GM23338 (cell line): ENCODE data around the gene DGKB. TPM values are rescaled to one million over a fixed set of nuclear protein-coding genes. Genes with fewer than 3 reads are reported as not detected.

Experiments
- ATAC-seq: fragments of 200-7000 bp; cut with Tn5 transposase; 3 replicates; pipeline ENCODE4 v1.9.1; 2020
- DNase-seq: peaks from one replicate; pipeline ENCODE4 v3.0.0-alpha.2; 2015; ENCODE audit warnings: low spot score
- H2AFZ ChIP-seq: fragments of 200-600 bp; sonication (generic); 2 replicates; pipeline ENCODE4 v1.8.0; 2016; ENCODE audit warnings: antibody characterized with exemption, mild to moderate bottlenecking, moderate library complexity
- H3F3A ChIP-seq: fragments of 200-600 bp; sonication (generic); replicated peaks from 2 replicates; pipeline ENCODE4 v1.8.0; 2017; ENCODE audit warnings: antibody characterized with exemption, mixed run types, low read depth
- H3K27ac ChIP-seq: fragments of 200-600 bp; sonication (generic); 2 replicates; pipeline ENCODE4 v1.6.1; 2016; ENCODE audit warnings: low read depth
- H3K27me3 ChIP-seq: fragments of 200-600 bp; sonication (generic); 2 replicates; pipeline ENCODE4 v1.8.0; 2016; ENCODE audit warnings: mild to moderate bottlenecking, mixed run types, moderate library complexity; ENCODE audit not compliant: insufficient read depth
- H3K36me3 ChIP-seq: fragments of 200-600 bp; sonication (generic); 2 replicates; pipeline ENCODE4 v1.8.0; 2016; ENCODE audit warnings: mild to moderate bottlenecking; ENCODE audit not compliant: insufficient read depth
- H3K4me1 ChIP-seq: fragments of 200-600 bp; sonication (generic); 2 replicates; pipeline ENCODE4 v1.8.0; 2016; ENCODE audit warnings: mild to moderate bottlenecking, moderate library complexity; ENCODE audit not compliant: insufficient read depth
- H3K4me2 ChIP-seq: fragments of 200-600 bp; sonication (generic); 2 replicates; pipeline ENCODE4 v1.7.1; 2017; ENCODE audit warnings: mixed run types
- H3K4me3 ChIP-seq: fragments of 200-600 bp; sonication (generic); 2 replicates; pipeline ENCODE4 v1.6.1; 2016; ENCODE audit warnings: mixed run types
- H3K79me2 ChIP-seq: fragments of 200-600 bp; sonication (generic); replicated peaks from 2 replicates; pipeline ENCODE4 v1.8.0; 2017; ENCODE audit warnings: mild to moderate bottlenecking; ENCODE audit not compliant: insufficient read depth
- H3K9me2 ChIP-seq: fragments of 200-600 bp; sonication (generic); 2 replicates; pipeline ENCODE4 v1.8.0; 2017; ENCODE audit not compliant: insufficient read depth
- H4K20me1 ChIP-seq: fragments of 200-600 bp; sonication (generic); replicated peaks from 2 replicates; pipeline ENCODE4 v1.8.0; 2017; ENCODE audit warnings: mild to moderate bottlenecking; ENCODE audit not compliant: insufficient read depth
- H3K27ac Mint-ChIP-seq: 2 replicates; pipeline ENCODE4 v1.8.0; 2020; ENCODE audit warnings: inconsistent platforms, mild to moderate bottlenecking, moderate library complexity, mixed read lengths
- H3K27me3 Mint-ChIP-seq: 3 replicates; pipeline ENCODE4 v1.8.0; 2022; ENCODE audit warnings: low read depth, mild to moderate bottlenecking, moderate library complexity, mixed read lengths, inconsistent platforms; ENCODE audit not compliant: insufficient read depth, poor library complexity
- H3K36me3 Mint-ChIP-seq: 3 replicates; pipeline ENCODE4 v1.8.0; 2021; ENCODE audit warnings: low read depth, mild to moderate bottlenecking, inconsistent platforms, moderate library complexity, mixed read lengths
- H3K4me1 Mint-ChIP-seq: 3 replicates; pipeline ENCODE4 v1.8.0; 2020; ENCODE audit warnings: mild to moderate bottlenecking, inconsistent platforms, mixed read lengths
- H3K4me3 Mint-ChIP-seq: 3 replicates; pipeline ENCODE4 v1.8.0; 2021; ENCODE audit warnings: moderate library complexity, mild to moderate bottlenecking, inconsistent platforms, mixed read lengths
- H3K9me3 Mint-ChIP-seq: 3 replicates; pipeline ENCODE4 v1.8.0; 2020; ENCODE audit warnings: moderate library complexity, mild to moderate bottlenecking, inconsistent platforms, mixed read lengths
- CREB1 ChIP-seq: fragments of 250-450 bp; sonication (Bioruptor Pico); IDR thresholded peaks from 2 replicates; pipeline ENCODE4 v1.5.0; 2020; ENCODE audit warnings: low read depth, mild to moderate bottlenecking, moderate library complexity
- CTCF ChIP-seq, 2 experiments: fragments of 200-600 bp in 1 of 2; sonication (generic) in 1 of 2; conservative IDR thresholded peaks; 2 replicates each; pipeline versions ENCODE4 v1.5.1 to v1.6.1; 2016 to 2017; ENCODE audit warnings: antibody characterized with exemption in 2 of 2, low read depth in 2 of 2, mild to moderate bottlenecking in 2 of 2, moderate library complexity in 1 of 2
- ETS1 ChIP-seq: IDR thresholded peaks from 2 replicates; pipeline ENCODE4 v1.6.1; 2016; ENCODE audit warnings: antibody characterized with exemption
- EZH2 ChIP-seq: fragments of 200-600 bp; sonication (generic); IDR thresholded peaks from one replicate; pipeline ENCODE4 v1.8.0; 2017; ENCODE audit warnings: antibody characterized with exemption, mild to moderate bottlenecking, low read depth; ENCODE audit not compliant: unreplicated experiment
- EZH2phosphoT487 ChIP-seq: fragments of 200-600 bp; sonication (generic); IDR thresholded peaks from one replicate; pipeline ENCODE4 v1.8.1; 2018; ENCODE audit warnings: antibody characterized with exemption; ENCODE audit not compliant: unreplicated experiment
- JUNB ChIP-seq: IDR thresholded peaks from one replicate; pipeline ENCODE4 v1.6.1; 2016; ENCODE audit warnings: antibody characterized with exemption; ENCODE audit not compliant: unreplicated experiment
- NANOG ChIP-seq: IDR thresholded peaks from 2 replicates; pipeline ENCODE4 v1.6.1; 2016; ENCODE audit warnings: antibody characterized with exemption, borderline replicate concordance
- POLR2AphosphoS5 ChIP-seq: IDR thresholded peaks from 2 replicates; pipeline ENCODE4 v1.6.1; 2016; ENCODE audit warnings: antibody characterized with exemption, low read depth
- REST ChIP-seq: IDR thresholded peaks from one replicate; pipeline ENCODE4 v1.6.1; 2018; ENCODE audit warnings: antibody characterized with exemption; ENCODE audit not compliant: unreplicated experiment
- STAT1 ChIP-seq: IDR thresholded peaks from one replicate; pipeline ENCODE4 v1.6.1; 2016; ENCODE audit warnings: antibody characterized with exemption; ENCODE audit not compliant: unreplicated experiment
- ZNF114 ChIP-seq: fragments of 250-450 bp; sonication (Bioruptor Pico); IDR thresholded peaks from 2 replicates; pipeline ENCODE4 v1.5.0; 2020; ENCODE audit warnings: mild to moderate bottlenecking, moderate library complexity
- ZNF331 ChIP-seq: fragments of 250-450 bp; sonication (Bioruptor Pico); IDR thresholded peaks from 2 replicates; pipeline ENCODE4 v1.5.0; 2020; ENCODE audit warnings: low read depth, mild to moderate bottlenecking, moderate library complexity
- long read RNA-seq: library from polyadenylated mRNA; unstranded; transcript quantifications from one replicate; pipeline ENCODE4 v2.0.0, GENCODE V29; 2020; ENCODE audit not compliant: unreplicated experiment
- polyA plus RNA-seq: library from polyadenylated mRNA; unstranded; fragments of >200 nt; fragmentation: Nextera tagmentation; extraction: Ambion mirVana; gene quantifications from 2 replicates; pipeline ENCODE4 v1.2.1, GENCODE V29; 2016
- total RNA-seq: library from RNA; depleted of rRNA; stranded (reverse); fragments of >200 nt; shearing (Covaris generic); gene quantifications from 2 replicates; pipeline ENCODE4 v1.2.3, GENCODE V29; 2014; rRNA removed
- TF ChIP-seq, protein P1 (sequence below): fragments of 250-450 bp; sonication (Bioruptor Pico); IDR thresholded peaks from 2 replicates; pipeline ENCODE4 v1.5.0; 2020; ENCODE audit warnings: mild to moderate bottlenecking, moderate library complexity

Gene DGKB
- total RNA-seq (2.6 and 11.5 TPM in 2 replicates), polyA plus RNA-seq (4.0 and 4.8 TPM in 2 replicates)
- long read RNA-seq, result 0 reads

DNA sequence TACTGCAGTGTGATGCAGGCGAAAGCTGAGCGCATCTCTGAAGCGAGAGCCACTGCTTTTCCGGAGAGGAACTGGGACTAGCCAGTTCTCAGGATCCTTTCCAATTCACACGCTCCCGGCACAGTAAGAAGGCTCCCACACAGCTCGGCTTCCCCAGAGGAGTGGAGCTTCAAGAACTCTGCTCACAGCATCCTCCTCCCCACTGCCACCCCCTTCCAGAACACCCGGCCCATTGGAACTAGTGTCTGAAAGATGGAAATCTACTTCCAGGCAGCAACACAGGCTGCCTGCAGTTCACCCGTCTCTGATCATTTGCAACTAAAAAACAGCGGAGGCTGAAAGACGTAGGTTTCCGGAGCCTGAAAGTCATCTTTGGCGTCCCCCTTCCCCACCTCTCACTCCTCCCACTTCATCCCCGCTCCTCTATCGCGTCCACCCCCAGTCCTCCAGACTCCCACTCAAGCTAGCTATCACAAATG, at the start of gene DGKB:
Gene DGKB, minus strand, starts transcription at position 163 of the 479 bp plus-strand sequence.
- peak within 1 kb of the TSS; percentile 13; the same call in 1 of the 2 replicates for H3K27ac Mint-ChIP-seq
- Histone ChIP-seq H2AFZ (peak within 1 kb of the TSS; percentile 91), H3K36me3 (no peaks in the 10 kb centered on the region), H3K27ac (no peak within 1 kb of the TSS), H3K4me3 (peak within 1 kb of the TSS; percentile 75), H3F3A (no peaks in the 10 kb centered on the region), H3K9me2 (no peaks in the 10 kb centered on the region), H3K4me1 (peaks cover 35% of the 10 kb centered on the region), H3K27me3 (no peaks in the 10 kb centered on the region), H3K79me2 (no peaks in the 10 kb centered on the region), H3K4me2 (peak within 1 kb of the TSS; percentile 93), H4K20me1 (no peaks in the 10 kb centered on the region)
- DNase-seq (peak; percentile 70), ATAC-seq (peak; percentile 89)
- H3K9me3 Mint-ChIP-seq, result no peaks in the 10 kb centered on the region
- no peak within 1 kb of the TSS for H3K4me3 Mint-ChIP-seq
- H3K36me3 Mint-ChIP-seq, result no peaks in the 10 kb centered on the region
- TF ChIP-seq POLR2AphosphoS5 (no peak), NANOG (no peak), EZH2 (no peak), JUNB (no peak), EZH2phosphoT487 (no peak), CTCF (conservative IDR thresholded peaks at IDR 0.05; ENCODE audit: low read depth in 2 of 2) (no peak), CREB1 (no peak), REST (no peak), ZNF331 (no peak), ZNF114 (CRISPR knock-in tag) (no peak), ETS1 (no peak), STAT1 (no peak)
- TF ChIP-seq, protein P1, sequence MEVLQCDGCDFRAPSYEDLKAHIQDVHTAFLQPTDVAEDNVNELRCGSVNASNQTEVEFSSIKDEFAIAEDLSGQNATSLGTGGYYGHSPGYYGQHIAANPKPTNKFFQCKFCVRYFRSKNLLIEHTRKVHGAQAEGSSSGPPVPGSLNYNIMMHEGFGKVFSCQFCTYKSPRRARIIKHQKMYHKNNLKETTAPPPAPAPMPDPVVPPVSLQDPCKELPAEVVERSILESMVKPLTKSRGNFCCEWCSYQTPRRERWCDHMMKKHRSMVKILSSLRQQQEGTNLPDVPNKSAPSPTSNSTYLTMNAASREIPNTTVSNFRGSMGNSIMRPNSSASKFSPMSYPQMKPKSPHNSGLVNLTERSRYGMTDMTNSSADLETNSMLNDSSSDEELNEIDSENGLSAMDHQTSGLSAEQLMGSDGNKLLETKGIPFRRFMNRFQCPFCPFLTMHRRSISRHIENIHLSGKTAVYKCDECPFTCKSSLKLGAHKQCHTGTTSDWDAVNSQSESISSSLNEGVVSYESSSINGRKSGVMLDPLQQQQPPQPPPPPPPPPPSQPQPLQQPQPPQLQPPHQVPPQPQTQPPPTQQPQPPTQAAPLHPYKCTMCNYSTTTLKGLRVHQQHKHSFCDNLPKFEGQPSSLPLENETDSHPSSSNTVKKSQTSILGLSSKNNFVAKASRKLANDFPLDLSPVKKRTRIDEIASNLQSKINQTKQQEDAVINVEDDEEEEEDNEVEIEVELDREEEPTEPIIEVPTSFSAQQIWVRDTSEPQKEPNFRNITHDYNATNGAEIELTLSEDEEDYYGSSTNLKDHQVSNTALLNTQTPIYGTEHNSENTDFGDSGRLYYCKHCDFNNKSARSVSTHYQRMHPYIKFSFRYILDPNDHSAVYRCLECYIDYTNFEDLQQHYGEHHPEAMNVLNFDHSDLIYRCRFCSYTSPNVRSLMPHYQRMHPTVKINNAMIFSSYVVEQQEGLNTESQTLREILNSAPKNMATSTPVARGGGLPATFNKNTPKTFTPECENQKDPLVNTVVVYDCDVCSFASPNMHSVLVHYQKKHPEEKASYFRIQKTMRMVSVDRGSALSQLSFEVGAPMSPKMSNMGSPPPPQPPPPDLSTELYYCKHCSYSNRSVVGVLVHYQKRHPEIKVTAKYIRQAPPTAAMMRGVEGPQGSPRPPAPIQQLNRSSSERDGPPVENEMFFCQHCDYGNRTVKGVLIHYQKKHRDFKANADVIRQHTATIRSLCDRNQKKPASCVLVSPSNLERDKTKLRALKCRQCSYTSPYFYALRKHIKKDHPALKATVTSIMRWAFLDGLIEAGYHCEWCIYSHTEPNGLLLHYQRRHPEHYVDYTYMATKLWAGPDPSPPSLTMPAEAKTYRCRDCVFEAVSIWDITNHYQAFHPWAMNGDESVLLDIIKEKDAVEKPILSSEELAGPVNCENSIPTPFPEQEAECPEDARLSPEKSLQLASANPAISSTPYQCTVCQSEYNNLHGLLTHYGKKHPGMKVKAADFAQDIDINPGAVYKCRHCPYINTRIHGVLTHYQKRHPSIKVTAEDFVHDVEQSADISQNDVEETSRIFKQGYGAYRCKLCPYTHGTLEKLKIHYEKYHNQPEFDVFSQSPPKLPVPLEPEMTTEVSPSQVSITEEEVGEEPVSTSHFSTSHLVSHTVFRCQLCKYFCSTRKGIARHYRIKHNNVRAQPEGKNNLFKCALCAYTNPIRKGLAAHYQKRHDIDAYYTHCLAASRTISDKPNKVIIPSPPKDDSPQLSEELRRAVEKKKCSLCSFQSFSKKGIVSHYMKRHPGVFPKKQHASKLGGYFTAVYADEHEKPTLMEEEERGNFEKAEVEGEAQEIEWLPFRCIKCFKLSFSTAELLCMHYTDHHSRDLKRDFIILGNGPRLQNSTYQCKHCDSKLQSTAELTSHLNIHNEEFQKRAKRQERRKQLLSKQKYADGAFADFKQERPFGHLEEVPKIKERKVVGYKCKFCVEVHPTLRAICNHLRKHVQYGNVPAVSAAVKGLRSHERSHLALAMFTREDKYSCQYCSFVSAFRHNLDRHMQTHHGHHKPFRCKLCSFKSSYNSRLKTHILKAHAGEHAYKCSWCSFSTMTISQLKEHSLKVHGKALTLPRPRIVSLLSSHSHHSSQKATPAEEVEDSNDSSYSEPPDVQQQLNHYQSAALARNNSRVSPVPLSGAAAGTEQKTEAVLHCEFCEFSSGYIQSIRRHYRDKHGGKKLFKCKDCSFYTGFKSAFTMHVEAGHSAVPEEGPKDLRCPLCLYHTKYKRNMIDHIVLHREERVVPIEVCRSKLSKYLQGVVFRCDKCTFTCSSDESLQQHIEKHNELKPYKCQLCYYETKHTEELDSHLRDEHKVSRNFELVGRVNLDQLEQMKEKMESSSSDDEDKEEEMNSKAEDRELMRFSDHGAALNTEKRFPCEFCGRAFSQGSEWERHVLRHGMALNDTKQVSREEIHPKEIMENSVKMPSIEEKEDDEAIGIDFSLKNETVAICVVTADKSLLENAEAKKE (CRISPR knock-in tag), result no peak
- H3K4me1 Mint-ChIP-seq, result peaks cover 26% of the 10 kb centered on the region
- H3K27me3 Mint-ChIP-seq, result no peaks in the 10 kb centered on the region
